ENCODE measurements around the gene TTC39A.
A peak's percentile ranks its signal among the peaks of the same experiment; 100 is the strongest.

TTC39A gene

DNA sequence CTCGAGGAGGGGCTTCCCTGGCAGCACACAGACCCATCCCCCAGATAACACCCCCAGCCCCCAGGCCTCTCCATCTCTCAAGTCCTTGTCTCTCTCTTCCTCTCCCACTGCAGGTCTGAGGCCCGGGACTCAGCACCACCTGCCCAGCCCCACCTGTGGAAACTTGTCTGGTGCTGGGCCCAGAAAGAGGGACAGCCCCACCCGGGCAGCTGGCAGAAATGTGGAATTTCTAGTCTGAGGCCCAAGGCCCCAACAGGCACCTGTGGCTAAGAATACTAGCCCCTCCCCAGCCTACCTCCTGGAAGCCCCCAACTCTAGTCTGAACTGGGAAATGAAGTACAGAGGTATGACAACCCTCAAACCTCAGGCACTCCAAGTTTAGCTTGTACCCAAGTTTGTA, 15.4 kb downstream of the TTC39A start:
- no peak for DNase-seq (ENCODE audit: low spot score)

DNA sequence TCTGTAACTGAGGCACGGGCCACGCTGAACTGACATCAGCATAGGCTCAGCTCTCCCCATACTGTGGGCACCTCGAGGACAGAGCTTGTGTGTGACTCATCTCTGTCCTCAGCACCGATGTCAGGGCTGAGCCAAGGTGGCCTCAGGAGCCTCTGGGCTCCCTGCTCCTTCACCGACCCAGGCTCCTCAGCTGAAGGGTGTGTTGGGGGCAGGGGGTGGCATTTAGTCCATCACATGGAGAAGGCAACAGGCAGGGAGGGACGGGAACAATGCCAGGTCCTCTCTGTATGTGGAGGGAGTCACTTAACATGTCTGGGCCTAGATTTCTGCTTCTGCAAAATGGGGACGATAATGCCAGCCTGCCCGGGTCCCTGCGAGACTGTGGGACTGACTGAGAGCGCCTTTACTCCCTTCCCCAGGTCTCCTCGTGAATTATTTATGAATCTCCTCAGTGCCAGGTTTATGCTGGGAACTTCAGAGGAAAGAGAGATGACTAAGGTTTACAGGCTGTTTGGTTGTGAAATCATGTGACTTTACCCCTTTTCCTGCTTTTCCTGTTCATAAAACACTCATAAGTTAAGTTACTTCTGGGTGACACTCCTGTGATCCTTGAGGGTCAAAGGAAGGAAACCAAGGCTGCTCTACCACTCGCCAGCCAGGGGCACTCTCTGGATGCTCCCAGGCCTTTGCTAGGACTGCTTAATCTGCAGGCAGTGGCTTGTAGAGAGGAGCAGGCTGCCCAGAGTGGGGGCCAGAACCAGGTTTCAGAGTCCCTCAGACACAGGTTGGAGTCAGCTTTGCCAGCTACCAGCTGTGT, 16.2 kb downstream of the TTC39A start:
- no peak for DNase-seq (ENCODE audit: low spot score)

GRCh38 chr1:51313268-51313852, 17.0 kb downstream of the TTC39A start:
- peak; percentile 17 for DNase-seq (ENCODE audit: low spot score)

DNA sequence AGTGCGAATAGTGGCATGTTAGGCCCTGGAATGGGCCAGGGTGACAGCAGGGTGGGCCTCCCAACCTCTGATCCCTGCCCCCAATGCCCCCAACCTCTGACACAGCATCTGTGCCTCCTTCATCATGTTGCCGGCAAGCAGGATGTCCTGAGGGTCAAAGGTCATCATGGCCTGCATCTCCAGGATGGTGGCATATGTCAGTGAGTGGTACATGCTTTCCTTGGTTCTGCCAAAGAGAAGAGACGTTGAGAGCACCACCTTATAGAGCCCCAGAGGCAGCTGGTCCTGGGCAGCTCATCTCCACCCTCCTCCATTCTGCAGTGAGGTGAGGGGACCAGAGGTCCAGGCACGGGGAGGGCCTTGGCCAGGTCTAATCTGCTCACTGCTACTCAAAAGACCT, 17.6 kb downstream of the TTC39A start:
- no peak for DNase-seq (ENCODE audit: low spot score)

- DNase-seq (ENCODE audit: low spot score), result no peak
Observed at GRCh38 chr1:51311826-51312225, 18.5 kb downstream of the TTC39A start.

GRCh38 chr1:51310871-51311613, 19.3 kb downstream of the TTC39A start:
- no peak for DNase-seq (ENCODE audit: low spot score)

GRCh38 chr1:51309291-51309690, 21.1 kb downstream of the TTC39A start:
- DNase-seq (ENCODE audit: low spot score), result no peak

DNA sequence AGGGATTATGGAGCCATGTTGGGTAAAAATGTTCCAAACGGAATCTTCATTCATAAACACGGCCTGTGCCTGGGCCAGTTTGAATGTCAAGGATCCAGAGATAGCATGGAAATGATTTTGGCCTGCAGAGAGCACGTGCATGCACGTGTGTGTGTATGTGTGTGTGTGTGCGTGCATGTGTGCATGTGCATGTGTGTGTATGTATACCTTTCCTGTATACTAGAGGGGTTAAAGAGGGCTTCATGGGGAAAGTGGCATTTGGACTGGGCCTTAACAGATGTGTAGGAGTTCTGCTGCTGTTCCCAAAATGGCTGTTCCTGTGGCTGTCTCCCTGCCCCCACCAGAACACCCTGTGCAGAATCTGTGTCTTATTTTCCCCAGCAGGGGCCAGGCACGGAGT, 21.7 kb downstream of the TTC39A start:
- DNase-seq (ENCODE audit: low spot score), result no peak

DNA sequence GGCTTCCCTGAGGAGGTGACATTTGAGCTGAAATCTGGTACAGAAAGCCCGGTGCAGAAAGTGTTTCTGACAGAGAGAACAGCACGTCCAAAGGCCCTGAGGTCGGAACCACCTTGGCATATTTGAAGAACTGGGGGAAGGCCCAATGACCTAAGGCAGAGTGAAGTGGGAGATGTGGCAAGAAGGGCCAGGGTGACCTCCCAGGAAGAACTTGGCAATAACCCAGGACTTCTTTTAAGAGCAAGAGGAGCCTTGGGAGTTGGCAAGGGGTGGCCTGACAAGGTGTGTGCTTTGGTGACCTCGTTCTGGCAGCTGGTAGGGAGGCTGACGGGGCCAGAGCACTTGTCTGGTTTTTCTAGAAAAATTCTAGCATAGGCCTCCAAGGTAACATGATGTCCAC, 23.4 kb downstream of the TTC39A start:
- DNase-seq (ENCODE audit: low spot score), result no peak

DNA sequence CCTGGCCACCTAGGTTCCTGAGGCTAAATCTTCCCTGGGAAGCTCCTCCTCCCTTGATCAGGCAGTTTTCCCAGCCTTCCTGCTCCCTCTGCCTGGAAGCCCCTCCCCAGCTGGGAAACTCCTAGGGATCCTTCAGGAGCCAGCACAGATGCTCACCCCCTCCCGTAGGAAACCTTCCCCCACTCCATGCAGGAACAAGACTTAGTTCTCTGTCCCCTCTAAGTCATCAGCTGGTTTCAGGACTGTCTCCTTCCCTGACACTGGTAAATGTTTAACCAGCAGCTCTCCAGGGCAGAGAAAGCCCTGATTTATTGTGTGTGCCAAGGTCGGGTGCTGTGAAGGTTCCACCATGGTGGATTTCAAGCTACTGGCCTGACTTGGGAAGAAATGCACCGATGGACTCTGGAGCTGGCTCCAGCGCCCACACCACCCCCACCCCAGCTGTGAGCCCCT, 25.0 kb downstream of the TTC39A start:
- no peak for DNase-seq (ENCODE audit: low spot score)

DNA sequence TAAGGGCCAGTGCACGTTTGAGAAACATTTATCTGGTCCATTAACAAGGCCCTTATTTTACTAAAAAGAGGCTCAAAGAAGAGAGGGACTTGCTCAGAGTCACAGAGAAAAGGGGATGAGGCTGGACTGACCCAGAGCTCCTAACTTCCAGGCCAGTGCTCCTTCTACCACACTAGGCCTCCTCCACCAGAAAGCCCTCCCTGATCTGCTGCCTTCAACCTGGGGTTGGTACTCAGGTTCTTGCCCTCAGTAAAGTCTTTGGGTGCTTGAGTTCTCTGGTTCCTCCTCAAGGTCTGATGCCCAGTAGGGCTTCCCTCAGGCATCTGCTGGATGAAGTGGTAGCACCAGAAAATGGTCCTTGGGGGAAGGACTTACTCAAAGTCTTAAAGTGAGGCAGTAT, 26.0 kb downstream of the TTC39A start:
- no peak for DNase-seq (ENCODE audit: low spot score)

DNA sequence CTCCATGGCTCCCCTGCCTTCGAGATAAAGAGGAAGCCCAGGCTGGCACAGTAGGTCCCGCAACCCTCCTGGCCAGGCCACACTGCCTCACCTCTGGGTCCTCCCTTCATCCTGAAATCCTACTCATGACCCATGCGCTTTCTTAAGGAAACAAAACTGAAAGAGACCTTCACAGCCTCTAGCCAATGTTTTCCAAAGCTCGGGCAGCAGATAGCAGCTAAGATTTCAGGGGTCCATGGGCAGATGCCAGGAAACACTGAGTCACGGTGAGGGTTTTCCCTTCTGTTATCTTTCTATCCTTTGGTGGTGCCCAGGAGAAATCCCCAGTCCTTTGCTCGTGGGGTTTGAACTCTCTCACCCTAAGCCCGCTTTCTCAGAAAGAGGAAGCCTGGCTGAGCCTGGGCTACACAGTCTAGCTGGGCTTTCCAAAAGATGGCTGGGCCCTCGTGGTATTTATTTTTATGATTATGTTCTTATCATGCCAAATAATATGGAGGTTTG, 26.6 kb downstream of the TTC39A start:
- DNase-seq (ENCODE audit: low spot score), result no peak

DNA sequence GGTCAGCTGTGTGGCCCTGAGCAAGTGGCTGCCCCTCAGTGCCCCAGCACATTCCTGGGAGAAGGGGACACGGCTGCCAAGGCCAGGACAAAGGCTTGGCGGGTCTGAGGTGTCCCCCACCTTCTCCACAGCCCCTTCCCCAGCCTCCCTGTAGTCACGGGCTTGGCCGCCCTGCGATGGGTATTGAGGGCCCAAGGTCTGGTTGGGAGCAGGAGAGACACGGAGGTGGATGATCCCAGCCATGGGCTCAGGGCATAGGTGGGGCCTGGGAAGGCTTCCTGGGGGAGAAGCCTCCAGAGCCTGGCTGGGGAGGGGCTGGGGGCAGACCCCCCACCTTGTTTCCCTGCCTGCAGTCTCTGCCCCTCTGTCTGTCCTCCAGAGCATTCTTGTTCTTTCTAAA, 27.0 kb downstream of the TTC39A start:
- no peak for DNase-seq (ENCODE audit: low spot score)

GRCh38 chr1:51302746-51303145, 27.6 kb downstream of the TTC39A start:
- DNase-seq (ENCODE audit: low spot score), result no peak

- DNase-seq (ENCODE audit: low spot score), result no peak
Observed at GRCh38 chr1:51302270-51302669, 28.1 kb downstream of the TTC39A start.

GRCh38 chr1:51301844-51302162, 28.6 kb downstream of the TTC39A start:
- no peak for DNase-seq (ENCODE audit: low spot score)

GRCh38 chr1:51301152-51301843, 29.1 kb downstream of the TTC39A start:
- DNase-seq (ENCODE audit: low spot score), result no peak

- no peak for DNase-seq (ENCODE audit: low spot score)
Observed at GRCh38 chr1:51299981-51300670, 30.2 kb downstream of the TTC39A start.

DNA sequence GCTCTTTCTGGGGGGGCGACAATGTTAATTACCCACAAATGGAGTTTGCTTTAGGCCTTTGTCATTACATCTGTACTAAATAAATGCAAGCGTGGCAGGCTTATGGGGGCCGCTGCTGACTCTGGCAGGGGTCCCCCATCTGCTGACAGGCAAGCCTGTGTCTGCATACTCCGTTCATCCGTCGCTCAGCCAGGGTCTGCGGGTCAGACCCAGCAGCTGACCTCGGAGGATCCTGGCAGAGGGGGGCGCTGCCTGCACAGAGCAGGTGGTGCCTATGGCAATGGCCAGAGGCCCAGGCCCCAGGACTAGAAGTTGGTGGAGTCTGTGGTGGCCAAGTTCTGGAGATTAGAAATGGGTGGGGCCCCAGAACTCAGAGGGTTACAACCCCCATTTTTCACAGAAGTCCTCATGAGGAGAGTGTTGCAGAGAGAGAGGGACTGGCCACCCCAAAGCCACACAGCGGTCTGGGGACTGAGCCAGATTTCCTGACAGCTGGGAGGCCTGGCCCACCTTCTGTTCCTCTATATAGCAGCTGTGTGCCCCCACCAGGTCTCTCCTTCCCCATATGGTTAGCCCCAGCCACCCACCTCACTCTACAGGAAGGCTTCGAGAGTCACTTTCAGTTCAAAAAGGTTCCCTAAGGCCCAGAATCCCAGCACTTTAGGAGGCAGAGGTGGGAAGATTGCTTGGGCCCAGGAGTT, 31.0 kb downstream of the TTC39A start:
- no peak for DNase-seq (ENCODE audit: low spot score)

GRCh38 chr1:51298322-51298705, 32.0 kb downstream of the TTC39A start:
- DNase-seq (ENCODE audit: low spot score), result no peak
